ENCODE data around the gene TMEM141.

GRCh38 chr9:136814725-136815421, 23.7 kb downstream of the TMEM141 start:
- TF ChIP-seq ETV6 (conservative IDR thresholded peaks at IDR 0.05 in 1 of 2, IDR thresholded peaks at IDR 0.05 in 1 of 2; ENCODE audit: borderline replicate concordance in 1 of 2, low read depth in 1 of 2) (no peak), EZH2 (IDR thresholded peaks at IDR 0.05; ENCODE audit: borderline replicate concordance, control insufficient read depth, low read depth, low read length) (no peak), EP300 (IDR thresholded peaks at IDR 0.05; ENCODE audit: borderline replicate concordance in 1 of 2, control insufficient read depth in 1 of 2, low read depth in 2 of 2, low read length in 2 of 2) (no peak), CTCF (IDR thresholded peaks at IDR 0.05 in 2 of 3, conservative IDR thresholded peaks at IDR 0.05 in 1 of 3; ENCODE audit: control insufficient read depth in 2 of 3, extremely low read depth in 1 of 3, insufficient read depth in 1 of 3, low read depth in 3 of 3, low read length in 3 of 3) (no peak), NFYB (IDR thresholded peaks at IDR 0.05; ENCODE audit: insufficient read depth, low read depth, low read length) (no peak), NFIC (IDR thresholded peaks at IDR 0.05; ENCODE audit: low read depth, low read length) (no peak), USF1 (IDR thresholded peaks at IDR 0.05; ENCODE audit: borderline replicate concordance, extremely low read length, insufficient read depth, low read depth, low read length) (no peak), USF2 (IDR thresholded peaks at IDR 0.05; ENCODE audit: borderline replicate concordance, low read depth, low read length) (no peak), DPF2 (IDR thresholded peaks at IDR 0.05) (no peak), POLR2AphosphoS5 (IDR thresholded peaks at IDR 0.05; ENCODE audit: low read length) (no peak), KDM1A (IDR thresholded peaks at IDR 0.05; ENCODE audit: borderline replicate concordance) (no peak)
